Stimulated activated CD4-positive, alpha-beta T cell treated with anti-CD3 and anti-CD28 coated beads, Interleukin-4, amount 100 ng/mL, for 48 hours (primary cell): ENCODE data around the gene SLC17A8.
"Not testable (repeated sequence)": the region's sequence is repeated elsewhere in the genome, so short reads cannot be mapped to it uniquely, and the experiment has no call there.

Source experiments
- DNase-seq, 2 donors: peaks; one replicate each; pipeline ENCODE4 v3.0.0-alpha.2; 2020; ENCODE audit warnings: low read depth in 2 of 2

The SLC17A8 gene

DNA sequence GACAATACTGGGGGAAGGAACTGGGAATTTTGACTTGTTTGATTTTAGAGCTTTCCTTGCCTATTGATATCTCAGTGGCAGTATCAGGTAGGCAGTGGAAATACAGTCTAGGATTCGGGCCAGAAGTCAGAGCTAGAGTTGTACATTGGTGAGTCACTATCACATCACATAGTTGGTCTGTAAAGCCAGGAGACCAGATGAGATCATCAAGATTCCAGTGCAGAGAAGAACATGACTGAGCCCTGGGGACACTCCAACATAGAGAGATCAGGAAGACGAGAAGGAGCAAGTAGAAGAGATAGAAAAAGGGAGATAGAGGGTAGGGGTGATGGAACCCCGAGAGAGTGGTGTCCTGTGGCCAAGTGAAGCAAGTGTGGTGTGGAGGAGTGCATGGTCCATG, 70.2 kb downstream of the SLC17A8 start:
- no peak for DNase-seq

DNA sequence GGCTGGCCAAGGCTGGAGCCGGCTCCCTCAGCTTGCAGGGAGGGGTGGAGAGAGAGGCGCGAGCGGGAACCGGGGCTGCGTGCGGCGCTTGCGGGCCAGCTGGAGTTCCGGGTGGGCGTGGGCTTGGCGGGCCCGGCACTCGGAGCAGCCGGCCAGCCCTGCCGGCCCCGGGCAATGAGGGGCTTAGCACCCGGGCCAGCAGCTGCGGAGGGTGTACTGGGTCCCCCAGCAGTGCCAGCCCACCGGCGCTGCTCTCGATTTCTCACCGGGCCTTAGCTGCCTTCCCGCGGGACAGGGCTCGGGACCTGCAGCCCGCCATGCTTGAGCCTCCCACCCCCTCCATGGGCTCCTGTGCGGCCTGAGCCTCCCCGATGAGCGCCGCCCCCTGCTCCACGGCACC, 73.4 kb downstream of the SLC17A8 start:
- not testable (repeated sequence) for DNase-seq

DNA sequence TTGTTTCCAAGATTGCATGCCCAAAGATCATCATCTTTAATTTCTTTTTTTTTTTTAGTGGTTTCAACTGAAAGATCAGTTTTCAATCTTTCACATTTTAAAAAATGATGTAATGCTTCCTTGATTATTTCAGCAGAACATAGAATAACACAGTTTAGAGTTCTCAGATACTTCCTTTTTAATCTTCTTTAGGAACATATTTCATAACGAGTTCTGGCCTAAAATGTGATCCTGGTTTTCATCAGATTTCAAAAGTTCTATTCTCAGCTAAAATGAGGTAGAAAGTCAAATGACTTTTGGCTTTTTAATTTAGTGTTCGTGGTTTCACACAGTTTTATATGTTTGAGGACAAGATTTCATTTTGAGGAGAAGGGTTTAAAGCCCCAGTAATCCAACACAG, 76.8 kb downstream of the SLC17A8 start:
- DNase-seq, result no peak

DNA sequence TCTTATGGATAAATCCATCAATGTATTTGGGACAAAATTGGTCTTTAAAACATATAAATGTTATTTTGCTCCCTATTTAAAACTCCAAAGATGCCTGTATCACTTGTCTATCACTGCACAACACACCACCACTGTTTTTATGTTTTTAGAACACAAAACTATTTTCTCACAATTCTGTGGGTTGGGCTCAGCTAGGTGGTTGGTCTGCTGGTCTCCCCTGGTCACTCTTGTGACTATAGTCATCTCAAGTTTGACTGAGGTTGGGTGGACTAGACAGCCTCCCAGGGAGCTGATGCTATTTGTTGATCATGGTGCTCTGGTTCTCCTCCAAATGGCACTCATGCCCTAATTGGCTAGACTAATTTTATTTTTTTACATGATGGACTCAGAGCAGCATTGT, 77.3 kb downstream of the SLC17A8 start:
- no peak for DNase-seq

DNA sequence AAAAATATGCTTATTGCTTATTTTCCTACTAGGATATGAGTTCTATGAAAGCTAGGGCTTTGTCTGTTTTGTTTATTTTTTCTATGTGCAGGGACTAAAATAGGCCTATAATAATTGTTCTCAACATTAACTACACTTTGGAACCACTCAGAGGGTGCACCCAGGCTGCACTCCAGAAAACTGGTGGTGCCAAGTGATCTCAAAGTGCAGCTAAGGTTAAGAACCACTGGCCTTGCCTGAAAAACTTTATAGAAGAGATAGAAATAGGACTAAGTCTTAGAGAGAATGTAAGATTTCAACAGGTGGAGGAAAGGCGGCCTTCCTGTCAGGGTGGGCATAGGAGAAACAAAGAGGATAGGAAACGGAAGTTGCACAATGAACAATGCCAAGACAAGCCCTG, 79.1 kb downstream of the SLC17A8 start:
- DNase-seq, result no peak

DNA sequence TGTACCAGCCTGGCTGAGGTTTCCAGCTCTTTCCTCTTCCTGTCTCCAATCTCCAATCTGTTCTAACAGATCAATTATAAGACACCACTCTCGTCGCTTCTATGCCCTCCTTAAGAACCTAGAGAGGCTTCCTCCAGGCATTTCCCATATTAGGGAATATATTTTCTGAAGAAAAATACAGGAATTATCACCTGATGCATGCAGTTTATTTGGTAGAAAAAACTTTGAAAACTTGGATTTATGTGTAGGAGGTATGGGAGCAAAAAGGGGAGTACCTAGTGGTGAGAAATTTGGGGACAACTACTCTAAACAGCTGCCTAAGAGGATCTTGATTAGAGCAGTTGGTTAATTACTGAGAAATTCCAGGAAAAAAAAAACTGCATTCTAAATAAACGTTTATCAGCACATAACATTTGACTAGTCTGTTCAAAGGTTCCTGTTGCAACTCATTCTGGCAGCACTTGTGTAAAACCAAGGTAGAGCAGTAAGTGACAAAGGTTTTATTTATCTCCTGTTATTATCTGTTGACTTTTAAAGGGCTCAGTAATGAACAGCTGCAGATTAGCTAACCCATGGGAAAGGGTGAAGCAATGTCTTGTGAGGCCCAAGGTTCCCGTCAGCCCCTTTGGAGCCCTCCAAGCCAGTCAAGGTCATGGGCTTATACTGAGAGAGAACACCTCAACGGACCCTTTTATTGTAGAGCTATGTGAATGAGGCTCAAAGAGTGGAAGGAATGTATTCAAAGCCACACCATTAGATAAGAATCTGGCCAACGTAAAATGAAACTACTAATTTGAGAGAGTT, 80.4 kb downstream of the SLC17A8 start:
- no peak for DNase-seq

DNA sequence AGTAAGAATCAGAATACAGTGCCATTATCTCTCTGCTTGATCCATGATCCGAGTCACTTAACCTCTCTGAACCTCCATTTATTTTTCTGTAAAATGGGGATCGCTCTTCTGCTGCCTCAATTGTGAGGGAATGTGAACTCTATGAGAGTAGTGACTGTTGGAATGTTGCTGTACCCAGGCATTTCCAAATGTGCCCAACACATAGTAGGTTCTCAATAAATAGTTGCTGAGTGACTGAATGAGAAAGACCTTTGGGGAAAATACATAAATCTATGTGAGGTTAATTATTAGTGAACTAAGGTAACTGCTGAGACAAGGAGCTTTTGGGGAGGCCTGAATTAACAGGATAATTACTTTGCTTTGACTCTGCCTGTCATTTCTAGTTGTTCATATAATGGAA, 82.9 kb downstream of the SLC17A8 start:
- no peak for DNase-seq

DNA sequence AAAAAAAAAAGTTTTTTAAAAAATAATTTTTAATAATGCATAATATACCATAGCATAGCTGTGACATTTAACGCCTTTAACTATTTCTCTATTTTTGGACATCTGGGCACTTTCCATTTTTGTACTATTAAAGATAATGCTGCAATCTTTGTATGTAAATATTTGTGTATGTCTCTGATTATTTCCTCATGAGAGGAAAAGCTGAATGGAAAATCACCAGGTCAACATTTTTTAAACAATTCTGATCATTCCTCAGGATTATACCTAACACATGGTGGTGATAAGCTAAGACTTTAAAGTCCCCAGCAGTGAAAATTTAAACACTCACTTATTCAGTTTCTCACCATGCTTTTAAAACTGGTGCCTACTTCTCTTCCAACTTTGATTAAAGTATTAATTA, 85.5 kb downstream of the SLC17A8 start:
- DNase-seq, result no peak

DNA sequence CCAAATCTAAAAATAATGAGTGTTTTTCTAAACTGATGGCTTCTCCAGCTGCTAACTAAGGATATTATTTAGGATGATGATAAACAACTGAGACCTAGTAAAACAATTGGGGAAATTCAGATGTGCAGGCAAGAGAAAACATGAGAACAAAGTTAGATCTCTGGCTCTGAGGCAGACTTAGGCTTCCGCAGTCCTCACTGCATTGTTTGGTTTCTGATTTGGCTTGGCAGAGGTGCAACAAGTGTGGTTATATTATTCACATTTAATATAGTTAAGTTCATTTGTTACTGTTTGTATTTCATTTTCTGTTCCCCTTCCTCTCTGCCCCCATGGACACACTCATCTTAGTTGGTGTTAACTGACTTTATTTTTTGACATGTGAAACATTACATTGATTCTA, 86.6 kb downstream of the SLC17A8 start:
- DNase-seq, result no peak

DNA sequence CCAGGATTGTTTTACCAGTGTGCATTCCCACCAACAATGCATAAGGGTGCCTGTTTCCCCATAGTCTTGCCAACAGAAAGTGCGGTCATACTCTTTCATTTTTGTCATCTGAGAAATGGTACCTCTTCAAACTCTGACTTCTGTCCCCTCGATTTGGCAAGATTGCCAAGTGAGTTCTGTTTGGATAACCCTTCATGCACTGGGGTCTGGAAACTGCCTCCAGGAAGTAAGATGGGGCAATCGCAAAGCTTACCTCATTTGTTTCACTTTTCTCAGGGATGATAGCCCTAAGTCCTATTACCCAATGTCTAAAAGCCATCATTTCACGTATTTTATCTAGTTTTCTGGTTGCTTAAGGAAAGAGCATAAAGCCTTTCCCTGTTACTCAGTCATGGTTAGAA, 88.2 kb downstream of the SLC17A8 start:
- no peak for DNase-seq

DNA sequence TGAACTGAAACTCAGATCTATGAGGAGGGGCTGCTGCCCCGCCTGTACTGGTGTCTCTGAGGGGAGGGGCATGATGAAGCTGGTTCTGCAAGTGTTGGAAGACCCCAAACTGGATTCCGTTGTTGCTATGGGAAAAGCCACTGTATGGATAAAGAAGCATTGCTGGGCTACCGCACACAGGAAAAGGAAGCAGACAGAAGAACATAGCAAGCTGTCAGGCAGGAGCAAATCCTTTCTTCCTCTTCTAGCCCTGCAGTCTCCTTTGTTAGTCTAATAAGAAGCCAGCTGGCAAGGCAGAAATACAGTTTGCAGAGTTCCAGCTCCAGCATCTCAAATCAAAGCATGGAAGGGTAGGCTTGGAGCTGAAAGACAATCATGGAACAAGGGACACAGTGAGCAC, 90.5 kb downstream of the SLC17A8 start:
- no peak for DNase-seq

DNA sequence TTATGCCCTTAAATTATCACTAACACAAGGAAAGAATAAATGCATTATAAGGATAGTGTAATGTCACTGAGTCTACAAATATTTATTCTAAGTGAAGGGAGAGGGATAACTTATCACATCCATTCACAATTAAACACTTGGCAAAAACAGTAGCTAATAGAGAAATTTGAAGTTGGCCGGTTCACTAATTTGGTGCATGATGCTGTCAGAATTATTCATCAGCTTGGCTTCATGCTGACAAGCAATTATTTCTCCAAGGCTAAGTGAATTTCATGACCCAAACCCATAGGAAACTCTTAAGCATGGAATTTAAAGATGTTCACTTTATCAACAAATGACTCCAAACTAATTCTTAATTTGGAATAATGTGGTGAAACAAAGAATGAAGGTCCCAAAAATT, 91.8 kb downstream of the SLC17A8 start:
- DNase-seq, result no peak

DNA sequence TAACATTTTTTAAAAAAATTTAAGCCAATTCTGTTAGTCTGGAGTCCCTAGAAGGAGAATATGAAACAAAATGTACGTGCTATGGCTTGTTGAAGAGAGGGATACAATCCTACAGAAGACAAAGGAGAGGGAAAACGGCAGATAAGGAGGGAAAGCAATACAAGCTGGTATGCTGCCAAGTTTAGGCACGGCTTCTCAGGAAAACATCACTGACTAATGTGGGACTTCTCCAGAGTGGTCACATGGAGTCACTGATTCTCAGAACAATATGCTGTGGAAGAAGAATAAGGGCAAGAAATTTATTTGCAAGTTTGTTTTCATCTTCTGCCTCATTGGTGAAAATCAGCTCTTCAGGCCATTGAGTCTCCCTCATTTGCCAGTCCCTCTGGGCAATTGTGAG, 93.9 kb downstream of the SLC17A8 start:
- no peak for DNase-seq

DNA sequence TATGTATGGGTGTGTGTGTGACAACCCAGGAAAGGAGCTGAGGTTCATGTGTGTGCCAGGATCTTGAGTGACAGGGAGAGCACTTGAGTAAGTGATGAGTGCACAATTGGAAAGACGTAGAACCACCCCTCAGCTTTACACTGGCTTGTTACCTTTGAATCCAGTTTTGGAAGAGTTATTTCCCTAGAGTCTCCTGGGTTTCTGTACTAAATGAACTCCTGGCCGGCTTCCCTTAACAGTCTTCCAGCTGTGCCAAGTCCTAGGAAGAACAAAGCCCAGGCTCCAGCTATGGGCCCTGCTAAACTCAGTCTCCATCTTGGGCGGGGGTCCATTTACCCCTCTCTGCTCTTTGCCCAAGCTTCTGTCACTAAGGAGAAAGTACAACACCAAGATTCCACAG, 97.1 kb downstream of the SLC17A8 start:
- DNase-seq, result no peak

DNA sequence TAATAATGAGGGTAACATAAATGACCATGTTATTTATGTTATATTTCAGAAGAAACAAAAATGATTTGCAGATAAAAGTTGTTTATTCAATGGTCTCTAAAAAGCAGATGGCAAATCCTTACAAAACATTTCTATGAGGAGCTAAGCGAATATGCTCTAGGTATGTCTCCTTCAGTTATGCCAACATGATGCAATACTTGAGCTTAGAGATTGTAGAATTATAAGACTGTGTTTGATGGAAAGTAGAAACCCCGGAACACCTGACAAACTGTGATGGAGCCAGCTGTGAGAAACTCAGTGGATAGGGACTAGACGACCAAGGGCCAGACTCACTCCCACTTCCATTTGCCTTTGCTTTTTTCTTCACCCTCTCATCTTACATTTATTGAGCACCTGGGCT, 99.0 kb downstream of the SLC17A8 start:
- no peak for DNase-seq

DNA sequence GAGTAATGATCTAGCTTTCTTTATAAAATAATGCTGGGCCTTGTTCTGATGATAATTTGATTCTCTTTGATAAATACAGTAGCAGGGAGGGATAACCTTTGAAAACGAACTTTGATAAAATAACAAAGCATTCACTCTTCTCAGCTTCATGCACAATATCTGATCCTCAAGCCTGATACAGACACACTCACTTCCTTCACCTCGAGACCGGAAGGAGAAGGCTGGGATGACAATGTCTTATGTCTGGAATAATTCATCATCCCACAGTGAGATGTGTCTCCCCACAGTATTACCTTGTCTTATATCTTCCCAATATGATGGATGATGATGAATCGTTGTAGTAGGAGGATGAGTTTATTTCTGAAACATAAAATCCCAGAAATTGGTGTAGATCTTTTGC, 101.3 kb downstream of the SLC17A8 start:
- DNase-seq, result no peak

DNA sequence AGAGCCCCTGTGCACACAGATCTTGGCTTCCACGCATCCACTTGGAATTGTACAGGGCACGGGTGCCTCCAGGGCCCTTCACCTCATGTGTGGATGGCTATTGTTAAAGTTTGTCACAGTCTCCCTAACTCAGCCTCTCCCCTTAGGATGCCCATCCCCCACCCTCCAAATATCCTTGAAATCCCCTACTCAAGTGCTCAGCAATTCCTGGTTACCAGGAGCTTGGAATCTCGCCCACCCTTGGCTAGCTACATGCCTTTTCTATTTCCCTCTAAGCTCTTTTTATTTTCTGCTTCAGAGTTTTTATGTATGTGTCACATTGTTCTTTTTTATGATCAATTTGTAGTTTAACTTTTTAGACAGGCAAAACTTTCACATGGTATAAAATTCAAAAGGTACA, 103.8 kb downstream of the SLC17A8 start:
- no peak for DNase-seq

DNA sequence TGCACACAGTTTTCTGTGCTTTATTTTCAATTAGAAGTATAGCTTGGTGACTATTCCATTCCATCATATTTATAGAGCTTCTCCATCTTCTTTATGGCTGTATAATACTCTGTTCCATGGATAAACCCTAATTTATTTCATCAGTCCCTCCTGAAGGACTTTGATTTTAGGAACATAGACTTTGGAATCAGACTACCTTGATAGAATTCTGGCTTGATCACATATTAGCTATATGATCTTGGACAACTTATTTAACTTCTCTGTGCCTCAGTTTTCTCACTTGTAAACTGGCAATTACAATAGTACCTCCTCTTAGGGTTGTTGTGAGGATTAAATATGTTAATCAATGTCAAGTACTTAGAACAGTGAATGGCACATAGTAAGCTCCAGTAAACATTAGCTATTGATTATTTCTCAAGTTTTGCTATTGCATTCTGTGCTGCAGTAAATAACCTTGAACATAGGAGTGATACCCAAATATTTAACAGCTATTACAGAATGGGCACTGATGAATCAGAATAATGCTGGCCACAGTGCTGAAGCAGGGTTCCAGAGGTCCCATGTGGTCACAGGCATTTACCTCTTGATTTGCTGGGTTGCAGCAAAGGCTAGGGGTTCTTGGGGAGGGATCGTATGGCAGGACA, 104.6 kb downstream of the SLC17A8 start:
- DNase-seq, result no peak

DNA sequence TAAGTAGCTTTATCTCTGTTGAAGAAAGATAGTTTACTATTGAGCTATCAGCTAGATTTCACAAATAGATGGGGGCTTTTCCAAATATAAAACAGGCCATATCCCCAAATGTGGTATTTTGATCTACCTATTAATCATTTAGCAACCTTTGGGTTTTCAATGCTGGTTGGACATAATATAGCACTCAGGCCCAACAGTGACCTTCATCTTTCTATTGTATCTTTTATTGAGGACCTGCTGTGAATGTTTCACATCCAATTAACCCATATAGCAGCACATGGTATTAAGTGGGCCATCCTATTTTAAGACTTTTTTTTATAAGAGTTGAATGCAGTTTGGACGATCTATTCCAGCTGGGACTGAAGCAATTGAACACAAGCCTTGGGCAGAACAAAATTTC, 106.8 kb downstream of the SLC17A8 start:
- no peak for DNase-seq

DNA sequence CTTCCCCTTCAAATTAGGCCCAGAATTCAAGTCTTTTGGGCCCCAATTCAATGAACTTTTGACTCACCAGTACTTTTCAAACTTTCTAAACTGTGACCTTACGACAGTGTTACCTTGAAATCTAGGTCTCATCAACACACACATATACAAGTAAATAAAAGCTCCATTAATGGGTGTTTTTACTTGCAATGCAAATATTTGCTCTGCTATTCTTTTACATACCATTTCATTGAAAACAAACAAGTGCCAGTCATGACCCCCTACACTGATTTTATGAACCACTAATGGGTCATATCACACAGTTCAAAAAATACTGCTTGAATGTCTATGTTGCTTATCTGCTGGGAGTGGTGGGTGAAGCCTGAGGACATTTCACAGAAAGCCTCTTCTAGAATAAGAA, 107.7 kb downstream of the SLC17A8 start:
- DNase-seq, result no peak

DNA sequence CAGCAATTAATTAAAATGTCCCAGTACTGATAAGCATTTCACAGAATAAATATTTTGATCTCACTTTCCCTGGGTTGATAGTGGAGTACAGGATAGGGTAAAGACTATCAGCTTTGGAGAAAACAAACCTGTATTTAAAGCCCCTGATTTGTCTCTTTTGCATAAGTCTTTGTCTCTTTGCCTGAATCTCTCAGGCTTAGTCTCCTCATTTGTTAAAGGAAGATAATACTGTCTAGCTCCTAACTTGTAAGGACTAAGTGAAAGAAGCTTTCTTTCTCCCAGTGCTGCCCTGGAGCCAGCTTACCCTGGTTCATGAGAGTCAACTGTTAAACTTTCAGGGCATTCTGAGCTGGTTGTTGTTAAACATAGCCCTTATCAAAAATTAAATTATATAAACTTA, 111.3 kb downstream of the SLC17A8 start:
- DNase-seq, result no peak
